GM12865 (cell line): ENCODE results near the gene GPC6.
A peak's percentile ranks its signal among the peaks of the same experiment; 100 is the strongest.

Experiments used
- DNase-seq: peaks from one replicate; pipeline ENCODE4 v3.0.0; 2010; ENCODE audit warnings: low read depth
- H3K4me3 ChIP-seq: 2 replicates; pipeline ENCODE4 v1.5.1; 2011; ENCODE audit warnings: mild to moderate bottlenecking, low read depth, low read length, control low read depth
- CTCF ChIP-seq: IDR thresholded peaks from 2 replicates; pipeline ENCODE4 v1.5.1; 2011; ENCODE audit warnings: low read length, control low read depth, low read depth, inconsistent platforms; ENCODE audit not compliant: insufficient read depth; ENCODE audit errors: missing control alignments

GPC6 gene

DNA sequence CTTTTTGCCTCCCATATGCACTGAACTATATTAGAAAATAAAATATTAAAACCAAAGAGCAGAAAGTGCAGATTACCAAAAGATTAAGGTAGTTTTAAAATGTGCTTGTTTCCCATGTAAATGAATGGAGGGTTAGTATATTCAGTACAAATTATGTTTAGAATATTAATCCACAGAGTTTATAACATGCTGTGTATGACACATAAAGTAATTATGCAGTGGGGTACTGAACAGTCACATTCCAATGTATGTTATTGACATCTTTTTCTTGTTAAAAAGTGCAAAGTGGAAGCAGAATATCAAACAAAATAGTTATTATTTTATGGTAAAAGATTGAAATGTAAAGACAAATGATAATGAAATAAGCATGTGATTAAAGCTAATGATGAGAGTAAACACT lies 79.3 kb downstream of the GPC6 start:
- H3K4me3 ChIP-seq, result no peak overlapping the region
- DNase-seq, result no peak
- no peak for TF ChIP-seq CTCF

DNA sequence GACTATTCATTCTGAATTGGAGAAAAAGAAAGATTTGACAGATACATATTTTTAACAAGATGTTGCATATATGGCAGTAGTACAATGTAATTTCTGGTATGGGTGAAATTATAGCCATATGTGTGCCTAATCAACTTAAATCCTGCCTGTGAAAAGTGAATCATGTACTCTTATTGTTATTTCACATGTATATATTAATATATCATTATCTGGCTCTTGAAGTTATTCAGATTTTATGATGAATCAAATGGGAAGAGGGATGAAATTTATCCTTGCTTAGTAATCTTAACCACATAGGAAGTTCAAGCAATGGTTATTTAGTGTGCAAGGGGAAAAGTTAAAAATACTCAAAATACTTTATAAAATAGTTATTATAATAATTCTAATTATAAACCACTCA lies 80.5 kb downstream of the GPC6 start:
- TF ChIP-seq CTCF, result no peak
- no peak for DNase-seq
- H3K4me3 ChIP-seq, result no peak overlapping the region

DNA sequence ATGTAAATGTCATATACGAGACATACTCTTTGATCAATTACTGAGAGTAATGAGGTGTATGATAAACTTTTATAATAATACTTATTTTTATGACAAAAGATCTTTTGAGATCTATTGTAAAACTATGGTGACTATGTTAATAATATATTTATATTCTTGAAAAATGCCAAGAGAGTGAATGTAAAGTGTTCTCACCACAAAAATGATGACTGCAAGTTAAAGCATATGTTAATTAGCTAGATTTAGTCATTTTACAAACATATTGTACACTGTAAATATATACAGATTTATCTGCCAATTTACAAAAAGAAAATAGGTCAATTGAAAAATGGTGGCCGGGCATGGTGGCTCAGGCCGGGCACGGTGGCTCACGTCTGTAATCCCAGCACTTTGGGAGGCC lies 81.0 kb downstream of the GPC6 start:
- TF ChIP-seq CTCF, result no peak
- no peak overlapping the region for H3K4me3 ChIP-seq
- no peak for DNase-seq

- TF ChIP-seq CTCF, result no peak
- H3K4me3 ChIP-seq, result no peak overlapping the region
- peak; percentile 2 for DNase-seq
Observed at GRCh38 chr13:93309886-93310523, 83.4 kb downstream of the GPC6 start.

DNA sequence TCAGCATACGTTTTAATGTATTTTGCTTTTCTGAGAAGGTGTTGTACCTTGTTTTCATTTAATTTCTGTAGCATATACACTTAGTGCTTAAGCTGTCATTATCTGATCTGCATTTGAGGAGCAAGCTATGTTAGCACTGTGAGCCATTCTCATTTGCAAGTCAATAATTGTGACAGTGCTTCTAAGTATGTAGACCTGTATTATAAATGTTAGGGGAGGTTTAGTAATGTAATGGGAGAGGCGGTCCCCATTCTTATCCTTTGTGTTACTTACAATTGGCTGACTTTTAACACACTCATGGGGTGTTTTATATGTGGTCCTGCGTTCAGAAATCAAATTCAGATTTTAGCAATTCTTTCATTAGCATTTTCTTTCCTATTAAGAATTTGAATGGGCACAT lies 90.2 kb downstream of the GPC6 start:
- DNase-seq, result no peak
- no peak for TF ChIP-seq CTCF

DNA sequence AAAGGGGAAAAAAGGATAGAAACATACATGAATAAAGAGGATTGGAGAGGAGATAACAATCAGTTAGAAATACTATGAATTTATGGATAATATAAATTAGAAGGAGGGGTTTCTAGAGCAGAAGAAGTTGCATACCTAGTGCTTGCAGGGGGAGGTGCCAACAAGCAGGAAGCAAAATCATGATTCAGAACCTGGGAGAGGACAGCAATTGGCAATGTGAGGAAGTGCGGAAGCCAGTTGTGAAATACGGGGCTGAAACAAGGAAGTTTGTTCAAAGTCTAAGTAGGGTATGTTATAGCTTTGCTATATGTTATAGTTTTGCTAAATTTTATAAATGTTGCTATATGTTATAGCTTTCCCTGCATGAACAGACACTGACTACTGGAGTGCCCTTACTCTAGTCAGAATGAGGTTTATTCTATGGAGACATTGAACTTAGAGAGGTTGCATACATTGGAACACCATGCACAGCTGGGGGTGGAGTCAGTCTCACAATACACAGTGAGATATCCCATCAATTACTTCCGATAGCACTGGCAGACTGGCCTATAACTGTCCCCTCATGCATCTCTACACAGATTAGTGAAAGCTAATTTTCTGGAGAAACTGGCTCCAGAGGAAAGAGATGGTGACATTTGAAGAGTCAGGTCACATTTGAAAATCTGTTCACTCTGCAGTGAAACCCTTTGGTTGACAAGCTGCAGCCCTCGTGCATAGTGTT lies 92.1 kb downstream of the GPC6 start:
- no peak overlapping the region for H3K4me3 ChIP-seq
- TF ChIP-seq CTCF, result no peak
- DNase-seq, result no peak

More for the DNA sequence above, 90.2 kb downstream of the GPC6 start:
- H3K4me3 ChIP-seq, result no peak overlapping the region
